Urinary bladder (tissue), 4 donors: ENCODE results near the gene ACACB. TPM values are rescaled to one million over a fixed set of nuclear protein-coding genes. Genes with fewer than 3 reads are reported as not detected.

Experiments used
- DNase-seq: peaks from one replicate; pipeline ENCODE4 v3.0.0-alpha.2; 2015; ENCODE audit errors: extremely low spot score
- H3K27ac ChIP-seq: one replicate; pipeline ENCODE4 v1.5.1; 2013; ENCODE audit warnings: low read depth, mild to moderate bottlenecking, moderate library complexity
- H3K36me3 ChIP-seq: one replicate; pipeline ENCODE4 v1.6.1; 2013; ENCODE audit warnings: mild to moderate bottlenecking, moderate library complexity; ENCODE audit not compliant: insufficient read depth
- H3K4me1 ChIP-seq: one replicate; pipeline ENCODE4 v1.6.1; 2013; ENCODE audit warnings: mild to moderate bottlenecking, moderate library complexity; ENCODE audit not compliant: insufficient read depth
- H3K4me3 ChIP-seq: one replicate; pipeline ENCODE4 v1.5.1; 2013; ENCODE audit warnings: low read depth, low read length
- WGBS: extraction: QIAGEN DNeasy Blood & Tissue Kit; methylation state at CpG from one replicate; pipeline ENCODE4 v1.1.7; 2013; 5-methylcytosine and 5-hydroxymethylcytosine counted together
- polyA plus RNA-seq: library from polyadenylated mRNA; stranded (reverse); fragments of 200-250 nt; gene quantifications from one replicate; pipeline ENCODE4 v1.2.3, GENCODE V29; 2013
- total RNA-seq: library from RNA; depleted of rRNA; stranded (reverse); fragments of >200 nt; gene quantifications from one replicate; pipeline ENCODE4 v1.2.3, GENCODE V29; 2014
- donor health status: healthy with polysubstance abuse.
- donor health status: healthy.

Gene ACACB
- total and polyA plus RNA-seq, 2 donors = 34.5 to 53.5 TPM

DNA sequence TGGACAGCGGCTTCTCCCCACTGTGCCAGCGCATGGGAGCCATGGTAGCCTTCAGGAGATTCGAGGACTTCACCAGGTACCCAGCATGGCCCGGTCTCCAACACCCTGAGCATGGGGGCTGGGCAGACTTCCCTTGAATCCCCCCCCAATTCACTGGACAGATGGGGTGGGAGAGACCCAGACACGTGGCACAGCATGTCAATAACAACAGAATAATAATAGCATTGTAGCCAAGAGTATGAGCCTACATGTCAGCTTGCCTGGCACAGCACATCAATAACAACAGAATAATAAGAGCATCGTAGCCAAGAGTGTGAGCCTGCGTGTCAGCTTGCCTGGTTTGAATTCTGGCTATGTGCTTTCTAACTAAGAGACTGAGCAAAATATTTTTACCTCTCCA, 116.3 kb downstream of the ACACB start:
- WGBS = 94% methylated on average over 7 of the region's 7 CpGs
- Histone ChIP-seq H3K4me3 (no peak overlapping the region), H3K4me1 (no peaks in the 10 kb centered on the region), H3K27ac (no peak overlapping the region), H3K36me3 (no peaks in the 10 kb centered on the region)
- DNase-seq = no peak

DNA sequence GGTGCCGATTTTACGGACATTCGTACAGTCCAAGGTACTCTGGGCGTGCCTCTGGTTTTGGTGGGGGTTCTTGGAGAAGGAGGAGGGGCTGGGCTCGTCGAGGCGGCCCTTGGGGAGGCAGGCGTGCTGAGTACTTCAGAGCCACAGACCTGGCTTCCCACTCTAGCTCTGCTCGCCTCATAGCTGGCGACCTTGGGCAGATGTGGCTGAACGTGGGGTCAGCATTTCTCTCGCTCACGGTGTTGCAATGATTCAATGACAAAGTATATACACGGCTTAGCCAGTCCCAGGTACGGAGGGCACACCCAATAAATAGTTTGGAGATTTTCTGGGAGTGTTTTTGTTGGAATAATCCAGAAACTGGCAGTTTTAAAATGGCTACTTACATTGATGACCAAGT, 117.6 kb downstream of the ACACB start:
- no peak for DNase-seq
- 87% methylated on average over 15 of the region's 15 CpGs for WGBS
- Histone ChIP-seq H3K4me1 (no peaks in the 10 kb centered on the region), H3K36me3 (no peaks in the 10 kb centered on the region), H3K27ac (no peak overlapping the region), H3K4me3 (no peak overlapping the region)

DNA sequence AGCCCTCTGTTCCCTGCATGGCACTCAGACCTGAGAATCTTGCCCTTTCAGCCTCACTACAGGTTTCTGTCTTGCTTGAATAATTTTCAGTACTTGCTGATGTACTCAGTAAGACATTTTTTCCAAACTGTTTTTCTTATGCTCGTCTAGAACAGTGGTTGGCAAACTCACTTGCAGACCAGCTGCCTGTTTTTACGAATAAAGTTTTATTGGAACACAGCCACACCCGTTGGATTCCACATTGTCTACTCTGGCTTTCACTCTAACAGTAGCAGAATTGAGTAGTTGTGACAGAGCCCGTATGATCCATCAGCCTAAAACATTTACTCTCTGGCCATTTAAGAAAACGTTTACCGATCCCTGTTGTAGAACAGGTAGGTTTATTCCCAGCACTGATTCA, 119.9 kb downstream of the ACACB start:
- Histone ChIP-seq H3K4me1 (no peaks in the 10 kb centered on the region), H3K36me3 (no peaks in the 10 kb centered on the region), H3K4me3 (no peak overlapping the region), H3K27ac (no peak overlapping the region)
- DNase-seq = no peak
- 78% methylated on average over 6 of the region's 6 CpGs for WGBS

DNA sequence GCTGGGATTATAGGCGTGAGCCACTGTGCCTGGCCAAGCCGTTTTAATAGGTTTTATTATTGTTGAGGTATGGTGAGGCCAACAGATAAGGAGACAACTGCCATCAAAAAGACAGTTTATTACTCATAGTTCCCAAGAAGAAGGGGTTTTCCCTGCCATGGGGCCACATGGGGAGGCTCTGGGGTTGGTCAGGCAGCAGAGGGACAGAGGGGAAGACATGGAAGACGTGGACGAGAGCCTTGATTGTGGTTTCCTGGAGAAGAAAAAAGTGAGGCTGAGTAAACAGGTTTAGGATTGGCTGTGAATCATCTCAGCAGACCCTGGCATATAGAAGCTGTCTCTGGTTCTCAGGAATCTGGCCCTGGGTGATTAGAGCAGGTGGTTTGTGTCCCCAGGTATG, 122.8 kb downstream of the ACACB start:
- no peak overlapping the region for H3K4me3 ChIP-seq
- H3K4me1 ChIP-seq = no peaks in the 10 kb centered on the region
- no peak for DNase-seq
- no peak overlapping the region for H3K27ac ChIP-seq
- peaks cover 8% of the 10 kb centered on the region for H3K36me3 ChIP-seq
- WGBS = 80% methylated on average over 4 of the region's 4 CpGs

DNA sequence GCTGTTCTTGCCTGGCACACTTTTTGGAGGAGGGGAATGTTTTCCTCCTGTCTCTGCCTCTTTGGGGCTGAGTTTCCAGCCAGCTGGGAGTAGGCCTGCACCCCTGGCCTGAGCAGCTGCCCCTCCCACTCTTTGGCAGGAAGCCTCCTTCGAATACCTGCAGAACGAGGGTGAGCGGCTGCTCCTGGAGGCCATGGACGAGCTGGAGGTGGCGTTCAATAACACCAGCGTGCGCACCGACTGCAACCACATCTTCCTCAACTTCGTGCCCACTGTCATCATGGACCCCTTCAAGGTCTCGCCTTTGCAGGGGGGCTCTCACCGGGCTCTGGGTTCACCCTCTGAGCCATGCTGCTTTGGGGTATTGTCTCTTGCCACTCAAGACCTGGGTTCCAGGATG, 123.3 kb downstream of the ACACB start:
- 86% methylated on average over 11 of the region's 11 CpGs for WGBS
- no peak for DNase-seq
- no peaks in the 10 kb centered on the region for H3K4me1 ChIP-seq
- no peak overlapping the region for H3K27ac ChIP-seq
- H3K4me3 ChIP-seq = no peak overlapping the region
- peaks cover 8% of the 10 kb centered on the region for H3K36me3 ChIP-seq

DNA sequence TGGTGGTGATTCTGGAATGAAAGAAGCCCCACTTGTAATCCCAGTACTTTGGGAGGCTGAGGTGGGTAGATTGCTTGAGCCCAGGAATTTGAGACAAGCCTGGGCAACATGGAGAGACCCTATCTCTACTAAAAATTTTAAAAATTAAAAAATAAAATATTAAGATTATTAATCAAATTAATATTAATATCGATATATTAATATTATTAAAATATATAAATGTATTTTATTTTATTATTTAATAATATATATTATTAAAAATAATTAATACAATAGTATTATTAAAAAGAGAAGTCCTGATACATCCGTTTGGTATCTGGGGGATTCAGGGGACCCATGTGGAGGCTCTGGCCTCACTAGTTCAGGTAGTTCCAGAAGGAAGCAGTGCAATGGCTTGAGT, 124.0 kb downstream of the ACACB start:
- H3K36me3 ChIP-seq = peaks cover 8% of the 10 kb centered on the region
- WGBS = 93% methylated on average over 2 of the region's 2 CpGs
- no peaks in the 10 kb centered on the region for H3K4me1 ChIP-seq
- H3K4me3 ChIP-seq = no peak overlapping the region
- H3K27ac ChIP-seq = no peak overlapping the region
- no peak for DNase-seq

DNA sequence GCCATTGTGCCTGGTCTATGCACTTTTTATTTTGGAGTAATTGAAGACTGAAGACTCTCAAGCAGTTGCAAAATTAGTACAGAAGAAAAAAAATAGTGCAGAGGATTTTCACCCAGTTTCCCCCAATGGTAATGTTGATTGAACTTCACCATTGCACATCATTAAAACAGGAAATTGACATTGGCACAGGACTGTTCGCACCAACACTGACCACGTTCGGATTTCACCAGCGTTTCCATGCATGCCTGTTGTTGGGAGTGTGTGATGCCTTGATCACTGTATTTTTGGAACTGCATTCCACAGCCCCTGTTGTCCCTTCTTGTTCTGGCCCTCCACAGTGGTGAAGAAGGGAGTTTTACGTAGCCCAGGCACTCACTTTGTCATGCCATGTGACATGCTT, 125.5 kb downstream of the ACACB start:
- no peak for DNase-seq
- Histone ChIP-seq H3K4me1 (no peaks in the 10 kb centered on the region), H3K4me3 (no peak overlapping the region), H3K27ac (no peak overlapping the region), H3K36me3 (peaks cover 8% of the 10 kb centered on the region)
- WGBS = 90% methylated on average over 5 of the region's 5 CpGs

DNA sequence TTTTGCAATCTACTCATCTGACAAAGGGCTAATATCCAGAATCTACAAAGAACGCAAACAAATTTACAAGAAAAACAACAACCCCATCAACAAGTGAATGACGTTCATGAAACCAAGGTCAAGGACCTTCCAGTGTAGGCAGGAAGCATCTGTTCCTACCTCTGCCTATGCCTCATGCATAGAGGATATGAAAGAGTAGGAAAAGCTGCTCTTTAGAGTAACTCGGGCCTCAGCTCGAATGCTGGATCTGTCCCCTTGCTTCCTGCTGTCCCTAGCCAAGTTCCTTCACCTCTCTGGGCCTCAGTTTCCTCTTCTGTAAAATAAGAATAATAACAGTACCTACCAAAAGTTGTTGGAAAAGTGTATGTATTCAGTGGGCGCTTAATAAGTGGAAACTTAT, 127.7 kb downstream of the ACACB start:
- WGBS = 93% methylated on average over 5 of the region's 5 CpGs
- peaks cover 8% of the 10 kb centered on the region for H3K36me3 ChIP-seq
- H3K4me3 ChIP-seq = no peak overlapping the region
- no peak overlapping the region for H3K27ac ChIP-seq
- DNase-seq = no peak
- no peaks in the 10 kb centered on the region for H3K4me1 ChIP-seq

DNA sequence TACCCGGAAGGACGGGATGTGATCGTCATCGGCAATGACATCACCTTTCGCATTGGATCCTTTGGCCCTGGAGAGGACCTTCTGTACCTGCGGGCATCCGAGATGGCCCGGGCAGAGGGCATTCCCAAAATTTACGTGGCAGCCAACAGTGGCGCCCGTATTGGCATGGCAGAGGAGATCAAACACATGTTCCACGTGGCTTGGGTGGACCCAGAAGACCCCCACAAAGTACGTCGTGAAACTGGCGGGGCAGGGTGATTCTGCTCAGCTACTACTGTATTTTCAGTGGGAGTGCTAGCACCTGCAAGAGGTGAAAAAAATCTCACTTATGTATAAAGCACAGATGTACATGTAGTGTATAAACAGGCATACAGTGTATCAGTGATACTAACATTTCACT, 129.8 kb downstream of the ACACB start:
- Histone ChIP-seq H3K36me3 (peaks cover 8% of the 10 kb centered on the region), H3K4me3 (no peak overlapping the region), H3K4me1 (no peaks in the 10 kb centered on the region), H3K27ac (no peak overlapping the region)
- 95% methylated on average over 15 of the region's 15 CpGs for WGBS
- DNase-seq = no peak

DNA sequence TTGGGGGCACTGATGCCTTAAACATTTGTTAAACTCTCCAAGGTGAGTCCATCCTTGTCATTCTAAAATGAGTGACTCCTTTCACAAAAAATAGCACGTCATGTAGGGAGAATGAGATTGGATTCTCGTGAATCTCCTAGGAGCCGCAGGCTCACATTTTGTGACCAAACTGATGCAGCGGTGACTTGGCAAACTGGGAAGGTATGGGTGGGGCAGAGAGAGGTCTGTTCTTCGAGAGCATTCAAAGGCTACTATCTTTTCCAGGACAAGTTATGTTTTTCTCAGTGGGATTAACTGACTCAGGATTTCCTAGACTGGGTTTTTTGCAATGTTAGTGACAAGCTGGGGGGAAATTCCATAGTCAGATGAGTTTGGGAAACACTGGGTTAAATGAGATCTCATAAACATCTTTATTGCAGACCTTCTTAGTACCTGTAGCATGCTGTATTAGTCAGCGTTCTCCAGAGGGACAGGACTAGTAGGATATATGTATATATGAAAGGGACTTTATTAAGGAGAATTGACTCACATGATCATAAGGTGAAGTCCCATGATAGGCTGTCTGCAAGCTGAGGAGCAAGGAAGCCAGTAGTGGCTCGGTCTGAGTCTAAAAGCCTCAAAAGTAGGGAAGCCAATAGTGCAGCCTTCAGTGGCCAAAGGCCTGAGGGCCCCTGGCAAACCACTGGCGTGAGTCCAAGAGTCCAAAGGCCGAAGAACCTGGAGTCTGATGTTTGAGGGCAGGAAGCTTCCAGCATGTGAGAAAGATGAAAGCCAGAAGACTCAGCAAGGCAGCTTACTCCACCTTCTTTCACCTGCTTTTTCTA, 131.7 kb downstream of the ACACB start:
- Histone ChIP-seq H3K4me3 (no peak overlapping the region), H3K27ac (no peak overlapping the region), H3K36me3 (no peaks in the 10 kb centered on the region), H3K4me1 (no peaks in the 10 kb centered on the region)
- no peak for DNase-seq
- WGBS = 69% methylated on average over 9 of the region's 9 CpGs

DNA sequence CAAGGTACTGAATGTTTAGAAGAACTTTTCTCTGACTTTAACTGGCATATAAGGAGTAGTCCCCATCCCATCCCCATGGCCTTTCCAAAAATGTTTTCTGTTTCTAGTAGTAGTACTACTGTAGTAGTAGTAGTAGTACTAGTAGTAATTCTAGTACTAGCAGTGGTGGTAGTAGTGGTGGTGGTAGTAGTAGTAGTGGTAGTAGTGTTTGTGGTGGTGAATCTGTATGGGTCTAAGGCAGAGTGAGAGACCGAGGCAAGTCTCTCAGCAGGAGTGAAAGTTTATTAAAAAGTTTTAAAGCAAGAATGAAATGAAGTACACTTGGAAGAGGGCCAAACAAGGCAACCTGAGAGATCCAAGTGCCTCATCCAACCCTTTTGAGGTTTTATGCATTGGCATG, 134.1 kb downstream of the ACACB start:
- no peak for DNase-seq
- Histone ChIP-seq H3K27ac (no peak overlapping the region), H3K4me1 (no peaks in the 10 kb centered on the region), H3K36me3 (no peaks in the 10 kb centered on the region), H3K4me3 (no peak overlapping the region)
- WGBS = 64% methylated on average over 1 of the region's 1 CpG

DNA sequence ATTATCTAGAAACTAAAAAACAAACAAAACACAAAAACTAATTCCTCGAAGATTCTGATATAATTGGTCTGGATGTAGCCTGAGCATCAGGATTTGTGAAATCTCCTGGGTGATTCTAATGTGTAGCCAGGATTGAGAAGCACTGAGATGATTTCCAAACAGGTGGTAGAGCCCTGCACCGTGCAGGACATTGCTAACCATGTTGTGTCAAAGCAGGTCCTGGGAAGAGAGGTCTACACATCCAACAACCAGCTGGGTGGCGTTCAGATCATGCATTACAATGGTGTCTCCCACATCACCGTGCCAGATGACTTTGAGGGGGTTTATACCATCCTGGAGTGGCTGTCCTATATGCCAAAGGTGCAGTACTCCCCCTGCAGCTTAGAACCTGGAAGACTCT, 136.4 kb downstream of the ACACB start:
- WGBS = 96% methylated on average over 4 of the region's 4 CpGs
- H3K27ac ChIP-seq = no peak overlapping the region
- no peak for DNase-seq
- no peak overlapping the region for H3K4me3 ChIP-seq
- no peaks in the 10 kb centered on the region for H3K36me3 ChIP-seq
- no peaks in the 10 kb centered on the region for H3K4me1 ChIP-seq

DNA sequence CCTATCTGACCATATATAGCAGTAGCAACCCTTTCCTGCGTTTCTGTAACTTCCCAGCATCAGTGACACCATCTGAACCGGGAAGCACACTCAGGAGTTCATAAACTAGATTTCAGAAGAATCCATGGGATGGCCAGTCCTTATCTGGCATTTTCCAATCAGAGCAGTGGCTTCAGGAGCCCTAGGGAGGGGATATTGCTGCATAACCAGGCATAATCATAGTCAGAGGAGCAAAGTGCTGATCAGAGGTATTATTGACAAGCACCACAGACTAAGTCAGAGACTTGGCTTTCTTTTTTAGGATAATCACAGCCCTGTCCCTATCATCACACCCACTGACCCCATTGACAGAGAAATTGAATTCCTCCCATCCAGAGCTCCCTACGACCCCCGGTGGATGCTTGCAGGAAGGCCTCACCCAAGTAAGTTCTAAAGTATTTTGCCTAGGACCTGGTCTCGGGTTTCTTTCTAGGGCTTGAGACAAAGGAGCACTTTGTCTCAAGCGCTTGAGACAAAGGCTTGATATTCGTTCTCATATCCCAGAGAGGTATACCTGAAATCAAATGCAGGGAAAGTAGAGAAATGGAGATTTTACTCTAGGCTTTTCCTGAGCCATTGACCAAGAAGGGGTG, 137.6 kb downstream of the ACACB start:
- Histone ChIP-seq H3K4me3 (no peak overlapping the region), H3K36me3 (no peaks in the 10 kb centered on the region), H3K27ac (no peak overlapping the region), H3K4me1 (no peaks in the 10 kb centered on the region)
- 97% methylated on average over 7 of the region's 7 CpGs for WGBS
- no peak for DNase-seq

DNA sequence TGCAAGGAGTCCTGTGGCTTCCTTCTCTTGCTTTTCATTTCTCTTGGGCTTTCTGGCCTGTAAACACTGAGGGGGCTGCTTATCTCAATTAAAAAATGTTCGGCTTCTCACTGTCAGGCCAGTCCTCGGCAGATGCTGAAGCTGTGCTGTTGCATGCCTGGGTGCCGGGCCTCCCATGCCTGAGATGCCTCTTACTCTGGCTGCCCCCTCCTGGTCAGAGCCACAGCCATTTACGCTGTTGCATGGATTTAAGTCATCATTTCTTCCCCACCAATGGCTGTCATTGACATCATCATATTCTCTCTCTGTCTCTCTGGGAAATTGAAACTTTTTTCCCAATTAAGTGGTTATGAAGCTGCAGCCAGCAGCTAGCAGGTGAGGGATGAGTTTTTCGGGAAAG, 139.0 kb downstream of the ACACB start:
- Histone ChIP-seq H3K27ac (no peak overlapping the region), H3K4me3 (no peak overlapping the region), H3K4me1 (no peaks in the 10 kb centered on the region), H3K36me3 (no peaks in the 10 kb centered on the region)
- 76% methylated on average over 5 of the region's 5 CpGs for WGBS
- DNase-seq = no peak
